Caco-2 (cell line): ENCODE data around the gene C1orf21. TPM values are rescaled to one million over a fixed set of nuclear protein-coding genes. Genes with fewer than 3 reads are reported as not detected.

ENCODE experiments used
- BruUV-seq: library from RNA; stranded (reverse); fragments of 400-500 nt; replicated peaks from 2 replicates; lab custom pipeline; 2021; lab: Mats Ljungman, UMichigan
- CTCF ChIA-PET: fragments of 300-600 bp; sonication (Branson Sonifier 250); formaldehyde crosslinking; loops from one replicate; lab custom pipeline; 2022; ENCODE audit warnings: antibody characterized with exemption; lab: Charles Lee
- POLR2A ChIA-PET: fragments of 300-600 bp; sonication (Branson Sonifier 250); formaldehyde crosslinking; loops from one replicate; lab custom pipeline; 2022; ENCODE audit warnings: antibody characterized with exemption; lab: Charles Lee
- DNase-seq, 2 experiments: peaks; one replicate each; pipeline versions ENCODE4 v3.0.0 to v3.0.0-alpha.2; 2020 to 2022
- H3K27me3 ChIP-seq: replicated peaks from 2 replicates; pipeline ENCODE4 v1.6.0; 2011; ENCODE audit warnings: low read length; ENCODE audit not compliant: control insufficient read depth, insufficient read depth
- H3K36me3 ChIP-seq: 2 replicates; pipeline ENCODE4 v1.5.1; 2011; ENCODE audit warnings: low read length; ENCODE audit not compliant: control insufficient read depth, insufficient read depth
- H3K4me1 ChIP-seq: fragments of 250-450 bp; sonication (Bioruptor Pico); 2 replicates; pipeline ENCODE4 v1.5.1; 2020; ENCODE audit warnings: mild to moderate bottlenecking
- H3K4me3 ChIP-seq: 2 replicates; pipeline ENCODE4 v1.5.1; 2011; ENCODE audit warnings: low read depth, mild to moderate bottlenecking, control low read depth, low read length
- H3K9me3 ChIP-seq: fragments of 250-450 bp; sonication (Bioruptor Pico); 2 replicates; pipeline ENCODE4 v1.5.1; 2020; ENCODE audit warnings: mild to moderate bottlenecking, moderate library complexity
- H3K27ac Mint-ChIP-seq: one replicate; pipeline ENCODE4 v1.8.0; 2022; ENCODE audit warnings: mixed read lengths; ENCODE audit not compliant: unreplicated experiment
- H3K27me3 Mint-ChIP-seq: one replicate; pipeline ENCODE4 v1.8.0; 2022; ENCODE audit warnings: mixed read lengths; ENCODE audit not compliant: insufficient read depth, unreplicated experiment
- H3K36me3 Mint-ChIP-seq: one replicate; pipeline ENCODE4 v1.8.0; 2022; ENCODE audit warnings: mild to moderate bottlenecking, mixed read lengths; ENCODE audit not compliant: insufficient read depth, unreplicated experiment
- H3K4me1 Mint-ChIP-seq: one replicate; pipeline ENCODE4 v1.8.0; 2022; ENCODE audit warnings: low read depth, mixed read lengths; ENCODE audit not compliant: unreplicated experiment
- H3K4me3 Mint-ChIP-seq: one replicate; pipeline ENCODE4 v1.8.0; 2022; ENCODE audit warnings: mild to moderate bottlenecking, moderate library complexity, mixed read lengths; ENCODE audit not compliant: unreplicated experiment
- H3K9me3 Mint-ChIP-seq: one replicate; pipeline ENCODE4 v1.8.0; 2022; ENCODE audit warnings: mixed read lengths; ENCODE audit not compliant: unreplicated experiment
- intact Hi-C: fragments of 100-400 bp; cut with micrococcal nuclease; formaldehyde crosslinking; loops from one replicate; pipeline ENCODE4 v1.10.0; 2022; ENCODE audit not compliant: unreplicated experiment
- total RNA-seq: library from RNA; stranded (reverse); gene quantifications from 2 replicates; pipeline ENCODE4 v1.2.3, GENCODE V29; 2022
- TF ChIP-seq, protein P1 (sequence below), 2 experiments: fragments of 200-600 bp in 1 of 2; IDR thresholded peaks; 1 replicate in 1 of 2; 2 replicates in 1 of 2; pipeline versions ENCODE4 v1.5.1 to v1.8.0; 2011 to 2022; ENCODE audit warnings: antibody characterized with exemption in 1 of 2, control low read depth in 1 of 2, inconsistent platforms in 1 of 2, low read depth in 1 of 2, low read length in 1 of 2, mild to moderate bottlenecking in 1 of 2, moderate library complexity in 1 of 2; ENCODE audit not compliant: insufficient read depth in 1 of 2, severe bottlenecking in 1 of 2, unreplicated experiment in 1 of 2

Gene C1orf21
- total RNA-seq, 1 experiment from 2014 or later: 0.82 TPM

DNA sequence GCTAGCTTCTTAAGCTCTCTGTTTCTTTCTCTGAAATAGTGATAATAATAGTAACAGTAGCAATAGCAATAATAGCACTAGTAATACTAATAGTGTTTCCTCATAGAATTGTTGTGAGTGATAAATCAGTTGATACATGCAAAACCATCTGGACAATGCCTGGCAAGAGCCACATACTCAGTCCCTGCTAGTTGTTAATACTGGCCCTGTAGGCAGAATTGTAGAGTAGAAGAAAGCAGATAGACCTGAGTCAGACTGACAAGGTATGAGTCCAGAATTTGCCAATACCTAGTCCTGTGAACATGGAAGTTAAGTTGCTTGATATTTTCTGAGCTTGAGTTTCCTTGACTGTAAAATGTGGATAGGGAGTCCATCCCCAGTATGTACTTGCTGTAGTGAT lies 171.9 kb downstream of the C1orf21 start:
- no peaks in the 10 kb centered on the region for H3K4me1 Mint-ChIP-seq
- Histone ChIP-seq H3K36me3 (no peaks in the 10 kb centered on the region), H3K4me3 (no peak overlapping the region), H3K4me1 (no peaks in the 10 kb centered on the region), H3K9me3 (no peaks in the 10 kb centered on the region), H3K27me3 (no peaks in the 10 kb centered on the region)
- no peak for DNase-seq
- ChIA-PET CTCF (no interaction called here), POLR2A (interaction anchor here (0.5 kb wide), 1 partner anchor 58 kb away, joined by 3 read pairs; no protein-coding TSS in a partner anchor)
- TF ChIP-seq, protein P1, sequence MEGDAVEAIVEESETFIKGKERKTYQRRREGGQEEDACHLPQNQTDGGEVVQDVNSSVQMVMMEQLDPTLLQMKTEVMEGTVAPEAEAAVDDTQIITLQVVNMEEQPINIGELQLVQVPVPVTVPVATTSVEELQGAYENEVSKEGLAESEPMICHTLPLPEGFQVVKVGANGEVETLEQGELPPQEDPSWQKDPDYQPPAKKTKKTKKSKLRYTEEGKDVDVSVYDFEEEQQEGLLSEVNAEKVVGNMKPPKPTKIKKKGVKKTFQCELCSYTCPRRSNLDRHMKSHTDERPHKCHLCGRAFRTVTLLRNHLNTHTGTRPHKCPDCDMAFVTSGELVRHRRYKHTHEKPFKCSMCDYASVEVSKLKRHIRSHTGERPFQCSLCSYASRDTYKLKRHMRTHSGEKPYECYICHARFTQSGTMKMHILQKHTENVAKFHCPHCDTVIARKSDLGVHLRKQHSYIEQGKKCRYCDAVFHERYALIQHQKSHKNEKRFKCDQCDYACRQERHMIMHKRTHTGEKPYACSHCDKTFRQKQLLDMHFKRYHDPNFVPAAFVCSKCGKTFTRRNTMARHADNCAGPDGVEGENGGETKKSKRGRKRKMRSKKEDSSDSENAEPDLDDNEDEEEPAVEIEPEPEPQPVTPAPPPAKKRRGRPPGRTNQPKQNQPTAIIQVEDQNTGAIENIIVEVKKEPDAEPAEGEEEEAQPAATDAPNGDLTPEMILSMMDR (IDR thresholded peaks at IDR 0.05; ENCODE audit: insufficient read depth in 1 of 2, low read depth in 1 of 2, low read length in 1 of 2, severe bottlenecking in 1 of 2, unreplicated experiment in 1 of 2): no peak
- no peak overlapping the region for H3K4me3 Mint-ChIP-seq
- H3K27me3 Mint-ChIP-seq: peaks cover 11% of the 10 kb centered on the region
- no peaks in the 10 kb centered on the region for H3K36me3 Mint-ChIP-seq
- BruUV-seq: no TSS peak
- no peak overlapping the region for H3K27ac Mint-ChIP-seq
- intact Hi-C loops: no loop called here
- no peaks in the 10 kb centered on the region for H3K9me3 Mint-ChIP-seq

DNA sequence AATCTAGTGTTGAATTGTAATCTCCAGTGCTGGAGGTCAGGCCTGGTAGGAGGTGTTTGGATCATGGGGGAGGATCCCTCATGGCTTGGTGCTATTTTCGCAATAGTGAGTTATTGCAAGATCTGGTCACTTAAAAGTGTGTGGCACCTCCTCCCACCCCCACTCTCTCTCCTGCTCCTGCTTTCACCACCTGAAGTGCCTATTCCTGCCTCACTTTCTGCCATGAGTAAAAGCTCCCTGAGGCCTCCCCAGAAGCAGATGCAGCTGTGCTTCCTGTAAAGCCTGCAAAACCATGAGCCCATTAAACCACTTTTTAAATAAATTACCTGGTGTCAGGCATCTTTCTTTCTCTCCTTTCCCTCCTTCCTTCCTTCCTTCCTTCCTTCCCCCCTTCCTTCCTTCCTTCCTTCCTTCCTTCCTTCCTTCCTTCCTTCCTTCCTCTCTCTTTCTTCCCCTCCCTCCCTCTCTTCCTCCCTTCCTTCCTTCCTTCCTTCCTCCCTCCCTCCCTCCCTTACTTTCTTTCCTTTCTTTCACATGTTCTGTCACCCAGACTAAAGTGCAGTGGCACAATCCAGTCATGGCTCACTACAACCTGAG lies 172.4 kb downstream of the C1orf21 start:
- no peak overlapping the region for H3K4me3 ChIP-seq
- intact Hi-C loops: no loop called here
- CTCF ChIA-PET: interaction anchor here (0.6 kb wide), 1 partner anchor 1171 kb away, joined by 7 read pairs; no protein-coding TSS in a partner anchor
- H3K9me3 ChIP-seq: no peaks in the 10 kb centered on the region
- DNase-seq: no peak
- H3K4me1 ChIP-seq: no peaks in the 10 kb centered on the region
- Mint-ChIP-seq H3K4me3 (no peak overlapping the region), H3K9me3 (no peaks in the 10 kb centered on the region), H3K27me3 (peaks cover 11% of the 10 kb centered on the region), H3K27ac (no peak overlapping the region), H3K36me3 (no peaks in the 10 kb centered on the region), H3K4me1 (no peaks in the 10 kb centered on the region)
- TF ChIP-seq, protein P1 (IDR thresholded peaks at IDR 0.05; ENCODE audit: insufficient read depth in 1 of 2, low read depth in 1 of 2, low read length in 1 of 2, severe bottlenecking in 1 of 2, unreplicated experiment in 1 of 2): no peak
- no peaks in the 10 kb centered on the region for H3K27me3 ChIP-seq
- no peaks in the 10 kb centered on the region for H3K36me3 ChIP-seq
- BruUV-seq: no TSS peak
- POLR2A ChIA-PET: no interaction called here

GRCh38 chr1:184562806-184563205 lies 176.0 kb downstream of the C1orf21 start:
- H3K9me3 ChIP-seq: no peaks in the 10 kb centered on the region
- Mint-ChIP-seq H3K9me3 (no peaks in the 10 kb centered on the region), H3K27me3 (peaks cover 6% of the 10 kb centered on the region), H3K36me3 (no peaks in the 10 kb centered on the region), H3K4me1 (no peaks in the 10 kb centered on the region), H3K27ac (no peak overlapping the region), H3K4me3 (no peak overlapping the region)
- H3K27me3 ChIP-seq: no peaks in the 10 kb centered on the region
- no TSS peak for BruUV-seq
- no peak overlapping the region for H3K4me3 ChIP-seq
- TF ChIP-seq, protein P1 (IDR thresholded peaks at IDR 0.05; ENCODE audit: insufficient read depth in 1 of 2, low read depth in 1 of 2, low read length in 1 of 2, severe bottlenecking in 1 of 2, unreplicated experiment in 1 of 2): no peak
- no peak for DNase-seq
- H3K36me3 ChIP-seq: no peaks in the 10 kb centered on the region
- ChIA-PET POLR2A (no interaction called here), CTCF (interaction anchor here (0.9 kb wide), 1 partner anchor 183 kb away, joined by 4 read pairs; no protein-coding TSS in a partner anchor)
- intact Hi-C loops: loop anchor here (10.0 kb wide), 1 partner anchor 488 kb away; no protein-coding TSS in a partner anchor
- no peaks in the 10 kb centered on the region for H3K4me1 ChIP-seq
